DND-41 (cell line): ENCODE measurements around the gene AAMDC.

Experiments used
- CTCF ChIP-seq: IDR thresholded peaks from 2 replicates; pipeline ENCODE4 v1.5.1; 2012; ENCODE audit warnings: borderline replicate concordance, low read length, moderate library complexity, mild to moderate bottlenecking; ENCODE audit not compliant: poor library complexity, severe bottlenecking; ENCODE audit errors: extremely low read depth
- EZH2 ChIP-seq: IDR thresholded peaks from 3 replicates; pipeline ENCODE4 v1.6.1; 2012; ENCODE audit warnings: borderline replicate concordance, low read depth, mild to moderate bottlenecking, moderate library complexity, low read length, inconsistent platforms; ENCODE audit not compliant: severe bottlenecking

GRCh38 chr11:77874206-77874605 lies 53.3 kb downstream of the AAMDC start:
- TF ChIP-seq CTCF (no peak), EZH2 (no peak)
